GM20431 (cell line): Measurements from ENCODE around the gene CTDSPL2.
"Not testable (repeated sequence)": the region's sequence is repeated elsewhere in the genome, so short reads cannot be mapped to it uniquely, and the experiment has no call there.

ENCODE experiments used
- in situ Hi-C: fragments of 300-500 bp; cut with MseI, MboI; formaldehyde crosslinking; loops from one replicate; pipeline ENCODE4 v1.15.0; 2020; ENCODE audit warnings: low sequenced_read_pairs; ENCODE audit not compliant: unreplicated experiment

Gene CTDSPL2

GRCh38 chr15:44536962-44537734, 109.7 kb downstream of the CTDSPL2 start, which contains the start of gene EIF3J:
Gene EIF3J (plus strand): TSS chr15:44537147. CDS start chr15:44537195, 48 bp downstream.
- in situ Hi-C loops, result no loop called here

GRCh38 chr15:44537735-44538240, 110.4 kb downstream of the CTDSPL2 start:
- in situ Hi-C loops, result no loop called here

- in situ Hi-C loops, result no loop called here
Measured at GRCh38 chr15:44541282-44541958, 114.0 kb downstream of the CTDSPL2 start.

GRCh38 chr15:44542596-44542995, 115.2 kb downstream of the CTDSPL2 start:
- in situ Hi-C loops, result no loop called here

GRCh38 chr15:44544745-44545144, 117.3 kb downstream of the CTDSPL2 start:
- in situ Hi-C loops, result not testable (repeated sequence)

- in situ Hi-C loops, result no loop called here
Measured at GRCh38 chr15:44545913-44546802, 118.7 kb downstream of the CTDSPL2 start.

- in situ Hi-C loops, result not testable (repeated sequence)
Measured at GRCh38 chr15:44549152-44549551, 121.7 kb downstream of the CTDSPL2 start.

- in situ Hi-C loops, result no loop called here
Measured at GRCh38 chr15:44550256-44550655, 122.8 kb downstream of the CTDSPL2 start.

- in situ Hi-C loops, result no loop called here
Measured at GRCh38 chr15:44550734-44551133, 123.3 kb downstream of the CTDSPL2 start.

- in situ Hi-C loops, result no loop called here
Measured at GRCh38 chr15:44554934-44555723, 127.7 kb downstream of the CTDSPL2 start.

- in situ Hi-C loops, result not testable (repeated sequence)
Measured at GRCh38 chr15:44560926-44561325, 133.5 kb downstream of the CTDSPL2 start.

- in situ Hi-C loops, result no loop called here
Measured at GRCh38 chr15:44565387-44566154, 138.1 kb downstream of the CTDSPL2 start.

GRCh38 chr15:44566155-44566540, 138.7 kb downstream of the CTDSPL2 start:
- in situ Hi-C loops, result no loop called here

GRCh38 chr15:44568338-44568737, 140.9 kb downstream of the CTDSPL2 start:
- in situ Hi-C loops, result no loop called here

GRCh38 chr15:44569316-44569715, 141.9 kb downstream of the CTDSPL2 start:
- in situ Hi-C loops, result no loop called here

GRCh38 chr15:44570361-44570760, 142.9 kb downstream of the CTDSPL2 start:
- in situ Hi-C loops, result no loop called here

- in situ Hi-C loops, result no loop called here
Measured at GRCh38 chr15:44573386-44573785, 146.0 kb downstream of the CTDSPL2 start.

- in situ Hi-C loops, result no loop called here
Measured at GRCh38 chr15:44574734-44575133, 147.3 kb downstream of the CTDSPL2 start.
